Upper lobe of right lung (tissue), 1 donor: ENCODE results near the gene CCDC71. TPM values are rescaled to one million over a fixed set of nuclear protein-coding genes. Genes with fewer than 3 reads are reported as not detected.
A peak's percentile ranks its signal among the peaks of the same experiment; 100 is the strongest.

ENCODE experiments used
- ATAC-seq: fragments of 200-7000 bp; cut with Tn5 transposase; one replicate; pipeline ENCODE4 v1.9.1; 2020; ENCODE audit warnings: mild to moderate bottlenecking, moderate library complexity
- DNase-seq: peaks from one replicate; pipeline ENCODE4 v3.0.0-alpha.2; 2020
- H3K27ac ChIP-seq: fragments of 200-600 bp; one replicate; pipeline ENCODE4 v1.8.0; 2022
- H3K27me3 ChIP-seq: fragments of 200-600 bp; one replicate; pipeline ENCODE4 v1.8.0; 2022; ENCODE audit warnings: mild to moderate bottlenecking
- H3K36me3 ChIP-seq: fragments of 200-600 bp; one replicate; pipeline ENCODE4 v1.8.0; 2022
- H3K4me1 ChIP-seq: fragments of 200-600 bp; one replicate; pipeline ENCODE4 v1.8.0; 2022
- H3K4me3 ChIP-seq: fragments of 200-600 bp; one replicate; pipeline ENCODE4 v1.8.0; 2022; ENCODE audit warnings: mild to moderate bottlenecking
- H3K9me3 ChIP-seq: fragments of 200-600 bp; one replicate; pipeline ENCODE4 v1.8.0; 2022
- intact Hi-C: fragments of 100-400 bp; cut with DNase I; formaldehyde crosslinking; loops from one replicate; pipeline ENCODE4 v1.11.0; 2022
- total RNA-seq: library from RNA; stranded (reverse); fragmentation: NEBNext Ultra II Directional; extraction: Animal tissue kit (Norgen Biotek cat#: 25700); gene quantifications from one replicate; pipeline ENCODE4 v1.2.1, GENCODE V29; 2021
- TF ChIP-seq, protein P1 (sequence below): fragments of 200-600 bp; IDR thresholded peaks from one replicate; pipeline ENCODE4 v1.8.0; 2022; ENCODE audit warnings: antibody characterized with exemption
- donor health status: DM: no; HTN: yes; CAD: no; lungs with severe emphysema.

The CCDC71 gene
- total RNA-seq, 1 donor from 2014 or later = 22.1 TPM

- intact Hi-C loops = loop anchor here (5.0 kb wide), 1 partner anchor 280 kb away; no protein-coding TSS in a partner anchor
- ATAC-seq = no peak
Observed at GRCh38 chr3:49166752-49167556, 823 bp upstream of the CCDC71 start.

DNA sequence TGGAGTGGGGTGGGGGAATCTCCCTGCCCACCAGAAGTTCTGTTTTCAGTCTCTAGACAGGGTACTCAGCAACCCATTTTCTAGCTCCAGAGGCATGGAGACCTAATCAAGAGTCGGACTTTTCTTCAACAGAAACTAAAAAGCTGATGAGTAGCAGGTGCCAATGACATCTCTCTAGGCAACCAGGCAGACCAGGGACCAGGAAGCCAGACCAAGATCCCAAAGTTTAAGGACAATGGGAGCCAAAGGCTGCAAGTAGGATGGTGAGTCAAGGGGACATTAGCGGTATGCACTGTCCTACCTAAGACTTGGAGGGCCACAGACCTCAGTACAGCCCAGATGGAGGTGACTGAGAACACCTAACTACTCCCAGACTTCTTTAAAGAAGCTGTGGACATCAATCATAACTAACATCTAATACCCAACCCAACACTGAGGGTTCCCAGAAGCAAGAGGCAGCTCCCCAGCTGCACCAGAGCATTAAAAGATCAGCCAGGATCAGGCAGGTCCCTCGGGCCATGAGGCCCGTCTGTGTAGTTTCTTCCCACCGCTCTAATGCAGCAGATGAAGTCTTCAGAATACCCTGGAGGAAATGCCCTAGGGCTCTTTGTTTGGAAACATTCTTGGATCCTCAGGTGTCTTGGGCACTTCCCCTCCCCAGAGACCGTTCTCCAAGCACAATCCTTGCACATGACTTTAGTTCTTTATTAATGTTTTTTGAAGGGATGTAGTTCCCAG lies 979 bp downstream of the CCDC71 start:
- Histone ChIP-seq H3K4me1 (peaks cover 21% of the 10 kb centered on the region), H3K27me3 (no peaks in the 10 kb centered on the region), H3K27ac (peak overlapping the region; percentile 86), H3K9me3 (no peaks in the 10 kb centered on the region), H3K4me3 (peak overlapping the region; percentile 92), H3K36me3 (peaks cover 13% of the 10 kb centered on the region)
- ATAC-seq = no peak
- TF ChIP-seq, protein P1, sequence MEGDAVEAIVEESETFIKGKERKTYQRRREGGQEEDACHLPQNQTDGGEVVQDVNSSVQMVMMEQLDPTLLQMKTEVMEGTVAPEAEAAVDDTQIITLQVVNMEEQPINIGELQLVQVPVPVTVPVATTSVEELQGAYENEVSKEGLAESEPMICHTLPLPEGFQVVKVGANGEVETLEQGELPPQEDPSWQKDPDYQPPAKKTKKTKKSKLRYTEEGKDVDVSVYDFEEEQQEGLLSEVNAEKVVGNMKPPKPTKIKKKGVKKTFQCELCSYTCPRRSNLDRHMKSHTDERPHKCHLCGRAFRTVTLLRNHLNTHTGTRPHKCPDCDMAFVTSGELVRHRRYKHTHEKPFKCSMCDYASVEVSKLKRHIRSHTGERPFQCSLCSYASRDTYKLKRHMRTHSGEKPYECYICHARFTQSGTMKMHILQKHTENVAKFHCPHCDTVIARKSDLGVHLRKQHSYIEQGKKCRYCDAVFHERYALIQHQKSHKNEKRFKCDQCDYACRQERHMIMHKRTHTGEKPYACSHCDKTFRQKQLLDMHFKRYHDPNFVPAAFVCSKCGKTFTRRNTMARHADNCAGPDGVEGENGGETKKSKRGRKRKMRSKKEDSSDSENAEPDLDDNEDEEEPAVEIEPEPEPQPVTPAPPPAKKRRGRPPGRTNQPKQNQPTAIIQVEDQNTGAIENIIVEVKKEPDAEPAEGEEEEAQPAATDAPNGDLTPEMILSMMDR = no peak
- intact Hi-C loops = loop anchor here (5.0 kb wide), 1 partner anchor 282 kb away; no protein-coding TSS in a partner anchor
- no peak for DNase-seq

More at GRCh38 chr3:49166752-49167556, 823 bp upstream of the CCDC71 start:
- Histone ChIP-seq H3K27ac (peak overlapping the region; percentile 86), H3K4me1 (peaks cover 30% of the 10 kb centered on the region), H3K27me3 (no peaks in the 10 kb centered on the region), H3K36me3 (peaks cover 13% of the 10 kb centered on the region), H3K4me3 (peak overlapping the region; percentile 92), H3K9me3 (no peaks in the 10 kb centered on the region)
- TF ChIP-seq, protein P1 = no peak
- DNase-seq = no peak

GRCh38 chr3:49163609-49164008 lies 2.5 kb downstream of the CCDC71 start:
- no peaks in the 10 kb centered on the region for H3K27me3 ChIP-seq
- H3K27ac ChIP-seq = no peak overlapping the region
- peaks cover 21% of the 10 kb centered on the region for H3K4me1 ChIP-seq
- no peaks in the 10 kb centered on the region for H3K9me3 ChIP-seq
- intact Hi-C loops = no loop called here
- H3K36me3 ChIP-seq = peaks cover 13% of the 10 kb centered on the region
- TF ChIP-seq, protein P1 = no peak
- DNase-seq = no peak
- H3K4me3 ChIP-seq = no peak overlapping the region
- ATAC-seq = no peak

GRCh38 chr3:49162751-49163419 lies 3.2 kb downstream of the CCDC71 start:
- Histone ChIP-seq H3K9me3 (no peaks in the 10 kb centered on the region), H3K4me1 (peaks cover 21% of the 10 kb centered on the region), H3K4me3 (no peak overlapping the region), H3K27ac (no peak overlapping the region), H3K36me3 (peaks cover 13% of the 10 kb centered on the region), H3K27me3 (no peaks in the 10 kb centered on the region)
- DNase-seq (no peak), ATAC-seq (no peak)
- intact Hi-C loops = no loop called here
- TF ChIP-seq, protein P1 = no peak

DNA sequence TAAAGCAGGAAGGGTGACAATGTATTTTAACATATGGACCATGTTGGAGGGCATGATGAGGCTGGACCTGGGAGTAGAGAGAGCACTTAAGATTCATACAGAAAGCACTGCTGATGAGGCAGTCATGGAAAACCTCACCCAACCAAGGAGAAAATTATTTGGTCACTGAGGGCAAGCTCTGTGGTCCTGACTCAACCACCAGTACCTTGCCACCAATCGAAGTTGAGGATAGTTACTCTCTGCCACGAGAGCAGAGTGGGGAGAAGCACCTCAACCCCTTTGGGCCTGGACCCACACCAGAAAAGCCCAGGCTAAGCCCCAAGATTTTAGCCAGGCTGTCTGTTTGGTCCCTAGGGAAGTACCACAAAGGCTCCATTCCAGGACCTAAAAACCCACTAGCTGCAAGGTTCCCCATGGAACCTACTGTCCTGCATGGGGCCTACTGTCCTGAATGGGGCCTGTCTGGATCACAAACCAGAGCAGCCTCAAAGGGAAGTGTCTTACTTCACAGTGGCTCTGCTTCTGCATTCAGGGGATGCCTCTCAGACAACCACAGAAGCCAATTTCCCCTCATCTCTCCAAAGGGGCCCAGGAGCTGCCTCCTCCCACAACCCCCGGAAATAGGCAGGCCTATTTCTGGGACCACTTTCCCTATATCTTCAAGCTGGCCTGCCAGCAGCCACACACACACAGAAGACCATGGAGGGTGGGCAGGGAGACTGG lies 4.2 kb downstream of the CCDC71 start:
- Histone ChIP-seq H3K9me3 (no peaks in the 10 kb centered on the region), H3K4me3 (no peak overlapping the region), H3K4me1 (peaks cover 21% of the 10 kb centered on the region), H3K27me3 (no peaks in the 10 kb centered on the region), H3K27ac (no peak overlapping the region), H3K36me3 (peaks cover 13% of the 10 kb centered on the region)
- peak; percentile 20 for ATAC-seq
- DNase-seq = no peak
- TF ChIP-seq, protein P1 = no peak
- intact Hi-C loops = no loop called here
